Adrenal gland (tissue), 5 donors: ENCODE results near the gene ZNF579.

Experiments
- POLR2A ChIP-seq, 2 donors: fragments of 450-650 bp; IDR thresholded peaks; one replicate each; pipeline ENCODE4 v1.6.1; 2017; ENCODE audit warnings: antibody characterized with exemption in 2 of 2, mild to moderate bottlenecking in 2 of 2, moderate library complexity in 1 of 2
- TF ChIP-seq, protein P1 (sequence below), 6 experiments: fragments of 450-650 bp in 4 of 6; fragments of 200-600 bp in 2 of 6; sonication (generic) in 1 of 6; IDR thresholded peaks; 1 replicate in 5 of 6; 2 replicates in 1 of 6; pipeline versions ENCODE4 v1.5.1 to v1.8.0; 2016 to 2021; ENCODE audit warnings: antibody characterized with exemption in 6 of 6, mild to moderate bottlenecking in 2 of 6, moderate library complexity in 1 of 6
- donor health status: DM: no; HTN: no; CAD: no.

DNA sequence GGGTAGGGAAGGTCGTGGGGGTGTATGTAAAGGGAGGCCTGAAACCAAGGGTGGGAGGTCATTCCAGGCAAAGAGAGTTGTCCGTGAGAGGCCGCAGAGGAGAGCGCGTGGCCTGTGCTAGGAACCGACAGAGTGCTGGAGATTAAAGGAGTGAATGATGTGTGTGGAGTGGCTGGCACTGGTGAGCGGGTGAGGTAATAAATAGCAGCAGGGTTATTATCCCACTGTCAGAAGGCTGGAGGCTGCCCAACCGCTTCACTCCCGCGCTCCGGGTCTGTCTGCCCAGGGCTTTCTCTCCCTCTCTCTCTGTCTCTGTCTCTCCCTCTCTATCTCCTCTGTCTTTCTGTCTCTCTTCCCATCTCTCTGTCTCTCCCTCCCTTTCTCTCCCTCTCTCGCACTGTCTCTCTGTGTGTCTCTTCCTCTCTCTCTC, 17.4 kb downstream of the ZNF579 start:
- TF ChIP-seq, protein P1, sequence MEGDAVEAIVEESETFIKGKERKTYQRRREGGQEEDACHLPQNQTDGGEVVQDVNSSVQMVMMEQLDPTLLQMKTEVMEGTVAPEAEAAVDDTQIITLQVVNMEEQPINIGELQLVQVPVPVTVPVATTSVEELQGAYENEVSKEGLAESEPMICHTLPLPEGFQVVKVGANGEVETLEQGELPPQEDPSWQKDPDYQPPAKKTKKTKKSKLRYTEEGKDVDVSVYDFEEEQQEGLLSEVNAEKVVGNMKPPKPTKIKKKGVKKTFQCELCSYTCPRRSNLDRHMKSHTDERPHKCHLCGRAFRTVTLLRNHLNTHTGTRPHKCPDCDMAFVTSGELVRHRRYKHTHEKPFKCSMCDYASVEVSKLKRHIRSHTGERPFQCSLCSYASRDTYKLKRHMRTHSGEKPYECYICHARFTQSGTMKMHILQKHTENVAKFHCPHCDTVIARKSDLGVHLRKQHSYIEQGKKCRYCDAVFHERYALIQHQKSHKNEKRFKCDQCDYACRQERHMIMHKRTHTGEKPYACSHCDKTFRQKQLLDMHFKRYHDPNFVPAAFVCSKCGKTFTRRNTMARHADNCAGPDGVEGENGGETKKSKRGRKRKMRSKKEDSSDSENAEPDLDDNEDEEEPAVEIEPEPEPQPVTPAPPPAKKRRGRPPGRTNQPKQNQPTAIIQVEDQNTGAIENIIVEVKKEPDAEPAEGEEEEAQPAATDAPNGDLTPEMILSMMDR (IDR thresholded peaks at IDR 0.05), result no peak
- TF ChIP-seq POLR2A (IDR thresholded peaks at IDR 0.05), result no peak
